IMR-90 (cell line): ENCODE results near the gene CBL. TPM values are rescaled to one million over a fixed set of nuclear protein-coding genes. Genes with fewer than 3 reads are reported as not detected.
A peak's percentile ranks its signal among the peaks of the same experiment; 100 is the strongest.

Source experiments
- ATAC-seq: fragments of 200-7000 bp; cut with Tn5 transposase; 2 replicates; pipeline ENCODE4 v1.9.1; 2020; ENCODE audit warnings: low read depth, mild to moderate bottlenecking, moderate library complexity
- BruUV-seq: library from RNA; stranded (reverse); fragments of 400-500 nt; replicated peaks from 2 replicates; lab custom pipeline; 2021; lab: Mats Ljungman, UMichigan
- CTCF ChIA-PET: fragments of 300-600 bp; formaldehyde crosslinking; extraction: SDS; loops from one replicate; lab custom pipeline; 2021; ENCODE audit warnings: antibody characterized with exemption; lab: Yijun Ruan, JAX
- POLR2A ChIA-PET: fragments of 300-600 bp; sonication (Branson Sonifier 250); formaldehyde crosslinking; loops from one replicate; lab custom pipeline; 2022; ENCODE audit warnings: antibody characterized with exemption; ENCODE audit not compliant: unreplicated experiment; lab: Charles Lee
- DNase-seq: peaks from one replicate; pipeline ENCODE4 v3.0.0; 2013
- H2AFZ ChIP-seq: replicated peaks from 2 replicates; pipeline ENCODE3; 2013; ENCODE audit warnings: low read length, mild to moderate bottlenecking; ENCODE audit not compliant: poor library complexity
- H2AK5ac ChIP-seq: 2 replicates; pipeline ENCODE4 v1.6.1; 2013; ENCODE audit warnings: low read depth, low read length, inconsistent platforms
- H2AK9ac ChIP-seq: replicated peaks from 2 replicates; pipeline ENCODE3; 2013; ENCODE audit warnings: mild to moderate bottlenecking, low read depth, low read length, moderate library complexity; ENCODE audit not compliant: poor library complexity
- H2BK120ac ChIP-seq: 2 replicates; pipeline ENCODE4 v1.6.1; 2013; ENCODE audit warnings: low read depth, low read length, inconsistent platforms
- H2BK15ac ChIP-seq: 3 replicates; pipeline ENCODE4 v1.6.1; 2013; ENCODE audit warnings: low read depth, low read length, inconsistent platforms
- H2BK20ac ChIP-seq: 2 replicates; pipeline ENCODE4 v1.6.1; 2013; ENCODE audit warnings: low read depth, mild to moderate bottlenecking, inconsistent platforms, low read length, moderate library complexity
- H2BK5ac ChIP-seq: 2 replicates; pipeline ENCODE4 v1.6.1; 2013; ENCODE audit warnings: mild to moderate bottlenecking, low read depth, low read length, inconsistent platforms; ENCODE audit not compliant: poor library complexity, severe bottlenecking
- H3K14ac ChIP-seq: replicated peaks from 2 replicates; pipeline ENCODE4 v1.6.1; 2013; ENCODE audit warnings: low read depth, low read length, inconsistent platforms
- H3K18ac ChIP-seq: 2 replicates; pipeline ENCODE4 v1.6.1; 2013; ENCODE audit warnings: low read depth, low read length, control low read depth
- H3K23ac ChIP-seq: 2 replicates; pipeline ENCODE4 v1.6.1; 2013; ENCODE audit warnings: low read depth, low read length, inconsistent platforms
- H3K27ac ChIP-seq: 2 replicates; pipeline ENCODE4 v1.5.1; 2013; ENCODE audit warnings: mild to moderate bottlenecking, control low read depth, low read length; ENCODE audit not compliant: insufficient read depth
- H3K27me3 ChIP-seq: 2 replicates; pipeline ENCODE4 v1.6.1; 2013; ENCODE audit warnings: low read length; ENCODE audit not compliant: control insufficient read depth, insufficient read depth
- H3K36me3 ChIP-seq: 2 replicates; pipeline ENCODE4 v1.6.1; 2013; ENCODE audit warnings: low read length, mixed read lengths; ENCODE audit not compliant: control insufficient read depth, insufficient read depth
- H3K4ac ChIP-seq: 2 replicates; pipeline ENCODE4 v1.6.1; 2013; ENCODE audit warnings: low read depth, low read length, inconsistent platforms
- H3K4me1 ChIP-seq: 2 replicates; pipeline ENCODE4 v1.6.1; 2013; ENCODE audit warnings: low read length, mixed read lengths; ENCODE audit not compliant: control insufficient read depth, insufficient read depth
- H3K4me2 ChIP-seq: 2 replicates; pipeline ENCODE4 v1.6.1; 2013; ENCODE audit warnings: low read depth, mild to moderate bottlenecking, control low read depth, low read length, moderate library complexity
- H3K4me3 ChIP-seq: 2 replicates; pipeline ENCODE4 v1.5.1; 2013; ENCODE audit warnings: low read depth, mild to moderate bottlenecking, control low read depth, low read length, moderate library complexity; ENCODE audit not compliant: insufficient read depth
- H3K56ac ChIP-seq: 2 replicates; pipeline ENCODE4 v1.6.1; 2013; ENCODE audit warnings: low read length, inconsistent platforms; ENCODE audit not compliant: insufficient read depth; ENCODE audit errors: extremely low read depth
- H3K79me1 ChIP-seq, 2 experiments: 2 replicates each; pipeline ENCODE4 v1.6.1; 2013; ENCODE audit warnings: low read length in 2 of 2, inconsistent platforms in 1 of 2, low read depth in 1 of 2
- H3K9ac ChIP-seq: 2 replicates; pipeline ENCODE4 v1.6.1; 2013; ENCODE audit warnings: low read depth, low read length, control low read depth
- H3K9me1 ChIP-seq: 2 replicates; pipeline ENCODE4 v1.6.1; 2013; ENCODE audit warnings: low read length, inconsistent platforms; ENCODE audit not compliant: insufficient read depth
- H3K9me3 ChIP-seq: 2 replicates; pipeline ENCODE4 v1.6.1; 2013; ENCODE audit warnings: low read length; ENCODE audit not compliant: control insufficient read depth, insufficient read depth
- H4K20me1 ChIP-seq: 2 replicates; pipeline ENCODE4 v1.6.1; 2013; ENCODE audit warnings: low read length, inconsistent platforms; ENCODE audit not compliant: insufficient read depth
- H4K5ac ChIP-seq: 2 replicates; pipeline ENCODE4 v1.6.1; 2013; ENCODE audit warnings: mild to moderate bottlenecking, low read depth, low read length, control low read depth
- H4K8ac ChIP-seq, 2 experiments: 2 replicates each; pipeline ENCODE4 v1.6.1; 2013; ENCODE audit warnings: low read depth in 2 of 2, low read length in 2 of 2, control low read depth in 1 of 2, inconsistent platforms in 1 of 2
- H4K91ac ChIP-seq: 2 replicates; pipeline ENCODE4 v1.6.1; 2013; ENCODE audit warnings: low read depth, low read length, inconsistent platforms; ENCODE audit not compliant: insufficient read depth
- MAFK ChIP-seq: IDR thresholded peaks from 2 replicates; pipeline ENCODE4 v1.6.1; 2012; ENCODE audit warnings: low read depth, low read length, improper control_type of control experiment
- MXI1 ChIP-seq: IDR thresholded peaks from 2 replicates; pipeline ENCODE4 v1.6.1; 2012; ENCODE audit warnings: low read depth, mild to moderate bottlenecking, low read length, moderate library complexity, borderline replicate concordance
- SMC3 ChIP-seq: fragments of 150-350 bp; IDR thresholded peaks from 2 replicates; pipeline ENCODE4 v1.6.1; 2016; ENCODE audit warnings: low read depth, mild to moderate bottlenecking, antibody characterized with exemption, low read length, moderate library complexity
- USF2 ChIP-seq: fragments of 150-350 bp; IDR thresholded peaks from 2 replicates; pipeline ENCODE4 v1.6.1; 2017; ENCODE audit warnings: mild to moderate bottlenecking, antibody characterized with exemption, low read length, low read depth
- WGBS, 2 experiments: methylation state at CpG; one replicate each; pipeline versions ENCODE4 v1.1.5 to v1.1.7; 2013; ENCODE audit warnings: missing lambda C conversion rate in 2 of 2; ENCODE audit not compliant: insufficient read length in 1 of 2; ENCODE audit errors: extremely low coverage in 2 of 2; 5-methylcytosine and 5-hydroxymethylcytosine counted together
- dilution Hi-C: fragments of 300-500 bp; cut with HindIII; formaldehyde crosslinking; loops from one replicate; pipeline ENCODE4 v1.14.3; 2018; ENCODE audit warnings: low sequenced_read_pairs; ENCODE audit not compliant: unreplicated experiment
- in situ Hi-C: fragments of 300-500 bp; cut with MboI; formaldehyde crosslinking; loops from 3 replicates; pipeline ENCODE4 v1.14.3; 2019; ENCODE audit warnings: low sequenced_read_pairs, inconsistent platforms, mixed read lengths
- intact Hi-C: fragments of 100-400 bp; cut with micrococcal nuclease; formaldehyde crosslinking; loops from 2 replicates; pipeline ENCODE4 v1.10.0; 2022
- polyA plus RNA-seq, 3 experiments: library from polyadenylated mRNA; depleted of rRNA; stranded (reverse); fragments of >200 nt; gene quantifications; 2 replicates each; pipeline ENCODE4 v1.2.3, GENCODE V29; 2012; ENCODE audit warnings: low replicate concordance in 1 of 3
- total RNA-seq: library from RNA; depleted of rRNA; stranded (reverse); fragments of >200 nt; gene quantifications from 2 replicates; pipeline ENCODE4 v1.2.3, GENCODE V29; 2012

Gene CBL
- total and polyA plus RNA-seq, 2 of the 4 experiments (the other 2 are of a cell fraction), result 6.1 to 11.8 TPM

GRCh38 chr11:119305556-119306372 is 99.6 kb downstream of the CBL start:
- Histone ChIP-seq H3K9me3 (no peaks in the 10 kb centered on the region), H3K9ac (no peak overlapping the region), H3K27ac (peak overlapping the region; percentile 11; the same call in 1 of the 2 replicates), H3K18ac (no peak overlapping the region), H3K14ac (no peak overlapping the region; the same call in 1 of the 2 replicates), H3K4me3 (no peak overlapping the region), H2BK5ac (no peak overlapping the region), H2AFZ (no peak overlapping the region), H4K5ac (no peak overlapping the region), H3K4me2 (no peak overlapping the region), H3K4me1 (peaks cover 8% of the 10 kb centered on the region), H3K56ac (no peak overlapping the region), H2BK120ac (no peak overlapping the region), H4K8ac (no peak overlapping the region), H3K36me3 (peaks cover 44% of the 10 kb centered on the region), H3K9me1 (peaks cover 13% of the 10 kb centered on the region), H2AK9ac (no peak overlapping the region), H4K20me1 (peaks cover 7% of the 10 kb centered on the region), H2BK15ac (no peak overlapping the region), H4K91ac (no peak overlapping the region), H3K79me1 (peaks cover 14 to 44% of the 10 kb centered on the region in 2 experiments), H3K4ac (no peak overlapping the region; the same call in 1 of the 2 replicates), H2BK20ac (no peak overlapping the region), H3K23ac (no peak overlapping the region), H2AK5ac (no peak overlapping the region), H3K27me3 (no peaks in the 10 kb centered on the region)
- no TSS peak for BruUV-seq
- ATAC-seq (peak; percentile 9; the same call in 1 of the 2 replicates), DNase-seq (no peak)
- 93% methylated on average over 3 of the region's 7 CpGs; no CpG with 5 or more reads in 1 of the 2 experiments for WGBS, 2 experiments
- ChIA-PET CTCF (interaction anchor here (0.6 to 1.1 kb wide), 4 partner anchors 10 to 396 kb away, joined by 3 to 4 read pairs (median 4); no protein-coding TSS in a partner anchor), POLR2A (no interaction called here)
- TF ChIP-seq SMC3, result no peak
- TF ChIP-seq MAFK, result no peak
- TF ChIP-seq MXI1, result no peak
- no peak for TF ChIP-seq USF2
- in situ Hi-C loops, result no loop called here
- intact Hi-C loops, result no loop called here
- dilution Hi-C loops, result no loop called here
